NOMO-1 treated with DMSO at 0.1 percent for 48 hours (cell line): ENCODE results near the gene LUZP1.
"Not testable (repeated sequence)": the region's sequence is repeated elsewhere in the genome, so short reads cannot be mapped to it uniquely, and the experiment has no call there.

Experiments used
- DNase-seq: peaks from one replicate; lab custom pipeline; 2025; ENCODE audit not compliant: unreplicated experiment; lab: John Stamatoyannopoulos, UW

LUZP1 gene

DNA sequence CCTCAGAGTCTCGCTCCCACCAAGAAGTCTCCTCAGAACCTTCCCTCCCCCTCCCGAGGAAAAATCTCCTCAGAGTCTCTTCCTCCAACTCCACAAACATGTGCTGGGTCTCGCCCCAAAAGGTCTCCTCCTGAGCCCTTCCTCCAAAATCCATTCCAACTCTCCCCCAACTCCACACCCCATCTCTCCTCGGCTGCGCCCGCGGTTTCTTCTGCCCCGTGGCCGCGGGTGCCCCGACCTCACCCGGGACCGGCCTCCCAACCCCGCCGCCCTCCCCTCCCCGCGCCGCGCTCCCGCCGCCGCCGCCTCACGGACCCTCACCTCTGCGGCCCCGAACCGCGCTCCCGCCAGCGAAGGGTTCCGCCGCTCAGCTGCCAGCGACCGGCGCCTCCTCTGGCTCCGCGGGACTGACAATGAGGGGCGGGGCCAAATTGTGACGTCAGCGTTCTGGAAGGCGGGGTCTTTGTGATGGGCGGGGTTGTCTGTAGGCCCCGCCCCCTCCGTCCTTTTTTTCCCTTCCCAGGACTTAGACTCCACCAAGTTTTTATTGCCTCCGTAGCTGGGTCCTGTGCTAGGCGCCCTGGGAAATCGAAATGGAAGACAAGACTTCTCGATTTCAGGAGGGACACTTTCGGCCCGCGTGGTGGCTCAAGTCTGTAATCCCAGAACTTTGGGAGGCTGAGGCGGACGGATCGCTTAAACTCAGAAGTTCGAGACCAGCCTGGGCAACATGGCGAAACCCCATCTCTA, at the start of gene LUZP1:
LUZP1 (minus strand) TSS at position 412 of the 750 bp plus-strand sequence.
- DNase-seq = peak; percentile 44

- no peak for DNase-seq
Observed at GRCh38 chr1:23217421-23218115, 48.9 kb upstream of the LUZP1 start, which contains the start of gene HTR1D. TSS of gene HTR1D (minus strand) at chr1:23217502. CDS start at chr1:23194219, 23,283 bp downstream.

DNA sequence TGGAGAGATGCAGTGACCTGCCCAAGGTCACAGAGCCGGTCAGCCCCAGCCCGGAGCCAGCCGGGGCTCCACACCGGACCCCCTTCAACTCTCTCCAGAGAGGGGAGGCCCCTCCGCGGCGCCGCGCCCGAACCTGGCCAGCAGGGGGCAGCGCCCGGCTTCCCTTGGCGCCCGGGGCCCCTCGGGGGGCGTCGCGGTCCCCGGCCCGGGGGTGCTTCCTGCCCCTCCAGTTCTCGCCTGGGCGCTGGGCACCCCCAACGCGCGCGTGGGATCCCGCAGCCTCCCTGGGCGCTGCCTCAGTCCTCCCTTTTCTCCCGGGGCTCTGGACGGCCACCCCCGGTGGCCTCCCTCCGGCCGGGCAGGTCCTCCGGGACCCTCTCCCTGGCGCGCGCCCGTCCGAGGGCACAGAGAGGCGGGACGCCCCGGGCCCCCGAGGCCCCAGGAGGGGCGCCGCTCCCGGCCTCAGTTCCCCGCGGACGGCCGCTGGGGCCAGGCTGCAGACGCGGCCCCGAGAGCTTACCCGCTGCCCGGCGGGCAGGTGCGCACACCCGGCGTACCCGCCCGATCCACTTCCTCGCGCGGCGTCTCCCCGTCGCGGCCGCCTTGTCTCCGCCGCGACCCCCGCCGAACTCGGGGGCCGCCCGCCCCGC, 48.2 kb upstream of the LUZP1 start:
- no peak for DNase-seq

DNA sequence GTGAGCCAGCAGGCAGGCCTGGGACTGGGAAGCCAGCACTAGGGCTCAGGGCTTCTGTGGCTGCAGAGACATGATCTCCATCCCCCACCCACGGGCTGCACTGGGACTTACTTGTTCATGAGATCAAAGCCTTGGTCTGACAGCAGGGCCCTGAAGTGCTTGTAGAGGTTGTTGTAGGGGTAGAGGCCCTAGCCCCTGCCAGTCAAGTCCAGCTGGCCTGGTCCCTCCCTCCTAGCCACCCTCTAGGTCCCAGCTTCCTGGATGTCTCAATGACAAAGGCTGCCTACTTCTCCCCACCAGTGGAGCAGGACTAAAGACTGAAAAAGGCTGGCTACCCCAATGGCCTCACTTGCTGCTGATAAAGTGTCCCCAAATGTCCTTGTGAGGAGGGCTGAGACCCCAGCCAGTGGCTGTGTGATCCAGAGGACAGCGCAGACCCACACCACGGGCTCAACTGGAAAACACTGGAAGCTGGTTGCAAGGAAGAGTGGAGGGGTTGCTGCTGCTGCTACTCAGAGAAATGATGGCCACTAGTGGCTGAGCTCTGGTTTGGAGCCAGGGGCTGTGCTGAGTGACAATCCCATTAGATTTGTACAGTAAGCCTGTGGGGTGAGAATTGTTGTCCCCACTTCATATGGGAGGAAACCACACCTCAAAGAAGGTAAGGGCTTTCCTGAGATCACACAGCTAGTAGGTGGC, 47.2 kb upstream of the LUZP1 start:
- no peak for DNase-seq

DNA sequence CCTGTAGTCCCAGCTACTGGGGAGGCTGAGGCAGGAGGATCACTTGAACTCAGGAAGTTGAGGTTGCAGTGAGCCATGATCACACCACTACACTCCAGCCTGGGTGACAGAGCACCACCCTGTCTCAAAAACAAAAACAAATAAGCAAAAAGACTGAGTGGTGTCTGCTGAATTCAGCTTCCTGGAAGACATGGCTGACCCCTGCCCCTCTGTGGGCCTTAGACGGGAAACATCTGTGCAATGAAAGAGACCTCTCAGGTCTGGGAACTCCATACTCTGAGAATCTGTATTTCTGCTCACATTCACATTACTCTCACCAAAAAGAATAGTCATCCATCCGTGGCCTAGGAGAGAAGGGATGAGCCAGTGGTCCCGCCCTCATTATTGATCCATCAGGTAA, 46.6 kb upstream of the LUZP1 start:
- no peak for DNase-seq

- no peak for DNase-seq
Observed at GRCh38 chr1:23214640-23215039, 46.0 kb upstream of the LUZP1 start.

- no peak for DNase-seq
Observed at GRCh38 chr1:23211955-23212354, 43.3 kb upstream of the LUZP1 start.

GRCh38 chr1:23210963-23211362, 42.3 kb upstream of the LUZP1 start:
- DNase-seq = no peak

DNA sequence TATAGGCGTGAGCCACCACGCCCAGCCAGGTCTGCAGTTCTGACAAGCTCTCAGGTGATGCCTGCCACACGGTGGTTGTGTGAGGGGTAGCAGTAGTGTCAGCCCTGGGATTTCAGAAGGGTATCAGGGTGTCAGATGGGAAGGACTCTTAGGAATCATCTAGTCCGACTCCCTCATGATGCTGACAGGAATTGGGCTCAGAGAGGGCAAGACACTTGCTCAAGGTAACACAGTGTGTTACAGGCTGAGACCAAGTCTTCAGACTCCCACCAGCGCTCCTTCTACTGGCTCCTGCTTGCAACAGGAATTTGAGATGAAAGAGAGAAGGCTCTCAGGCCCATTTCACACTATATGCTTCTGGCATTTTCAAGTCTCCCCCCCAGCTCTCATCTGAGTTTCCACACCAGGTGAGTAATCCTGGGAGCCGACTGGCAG, 41.7 kb upstream of the LUZP1 start:
- no peak for DNase-seq

- no peak for DNase-seq
Observed at GRCh38 chr1:23209770-23210169, 41.1 kb upstream of the LUZP1 start.

- DNase-seq = no peak
Observed at GRCh38 chr1:23208527-23208926, 39.9 kb upstream of the LUZP1 start.

DNA sequence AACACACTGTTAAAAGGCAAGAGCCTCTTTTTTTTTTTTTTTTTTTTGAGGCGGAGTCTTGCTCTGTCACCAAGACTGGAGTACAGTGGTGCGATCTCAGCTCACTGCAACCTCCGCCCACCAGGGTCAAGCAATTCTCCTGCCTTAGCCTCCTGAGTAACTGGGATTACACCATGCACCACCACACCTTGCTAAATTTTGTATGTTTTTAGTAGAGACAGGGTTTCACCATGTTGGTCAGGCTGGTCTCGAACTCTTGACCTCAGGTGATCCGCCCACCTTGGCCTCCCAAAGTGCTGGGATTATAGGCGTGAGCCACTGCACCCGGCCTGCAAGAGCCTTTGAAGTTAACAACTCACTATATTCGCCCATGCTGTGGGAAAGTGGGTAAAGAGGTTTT, 39.1 kb upstream of the LUZP1 start:
- DNase-seq = not testable (repeated sequence)

DNA sequence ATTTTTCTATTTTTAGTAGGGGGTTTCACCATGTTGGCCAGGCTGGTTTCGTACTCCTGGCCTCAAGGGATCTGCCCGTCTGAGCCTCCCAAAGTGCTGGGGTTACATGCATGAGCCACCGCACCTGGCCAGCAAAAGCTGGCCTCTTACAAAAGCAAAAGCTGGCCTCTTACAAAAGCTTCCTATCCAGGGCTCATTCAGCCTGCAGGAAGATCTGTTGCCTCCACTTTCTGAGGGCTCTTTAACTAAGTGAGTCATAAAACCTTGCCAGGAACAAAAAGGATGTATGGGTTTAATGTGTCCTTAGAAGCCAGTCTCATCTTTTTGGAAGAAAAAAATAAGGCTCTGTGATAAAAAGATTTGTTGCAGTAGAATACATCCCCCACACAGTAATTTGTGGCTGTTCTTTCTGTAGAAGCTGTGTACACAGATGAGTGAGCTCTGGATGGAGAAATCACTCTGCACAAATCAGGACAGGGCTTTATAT, 33.6 kb upstream of the LUZP1 start:
- peak; percentile 7 for DNase-seq

- DNase-seq = no peak
Observed at GRCh38 chr1:23200883-23201282, 32.2 kb upstream of the LUZP1 start.

DNA sequence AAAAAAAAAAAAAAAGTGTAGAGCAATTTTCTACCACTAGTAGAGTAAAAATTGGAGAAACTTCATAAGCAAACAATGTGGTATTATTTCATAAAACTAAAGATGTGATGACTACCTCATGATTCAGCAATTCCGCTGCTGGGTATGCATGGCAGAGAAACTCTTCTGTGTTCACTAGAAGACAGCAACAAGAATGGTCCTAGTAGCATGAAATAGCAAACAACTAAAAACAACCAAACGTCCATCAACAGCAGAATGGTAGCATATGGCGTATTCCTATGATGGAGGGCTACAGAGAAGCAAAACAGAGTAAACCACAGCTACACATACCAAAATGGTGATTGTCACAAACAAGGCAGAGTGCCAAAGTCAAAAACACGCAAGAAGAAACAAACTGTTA, 29.7 kb upstream of the LUZP1 start:
- no peak for DNase-seq

DNA sequence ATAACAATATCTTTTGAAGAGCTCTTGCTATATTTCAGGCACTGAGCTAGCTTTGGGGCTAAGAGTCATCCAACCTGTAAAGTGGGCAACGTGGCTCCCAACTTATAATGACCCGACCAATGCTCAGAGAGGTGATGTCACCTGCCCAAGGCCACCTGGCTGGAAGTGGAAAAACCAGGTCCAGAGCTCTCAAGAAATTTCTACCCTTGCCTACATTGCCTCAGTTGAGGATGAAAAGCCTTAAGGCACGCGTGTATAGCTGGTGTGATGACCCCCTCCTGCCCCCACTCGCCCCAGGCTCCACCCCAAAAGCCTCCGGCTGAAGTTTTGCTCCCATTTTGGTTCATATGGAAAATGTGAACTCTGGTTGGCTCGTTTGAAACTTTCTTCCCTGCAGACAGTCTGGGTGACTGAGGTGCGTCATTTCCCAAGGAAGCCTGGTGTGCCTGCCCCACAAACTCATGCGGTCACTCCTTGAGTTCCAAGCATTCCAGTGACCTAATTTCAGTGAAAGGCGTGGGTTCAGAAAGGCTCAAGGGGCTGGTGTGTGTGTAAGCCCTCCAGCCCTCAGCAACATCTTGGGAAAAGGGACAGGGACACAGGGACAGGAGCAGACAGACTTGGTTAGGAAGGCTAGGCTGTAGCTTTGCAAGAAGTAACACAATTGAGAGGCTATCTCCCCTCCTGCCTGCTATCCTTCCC, 28.1 kb upstream of the LUZP1 start:
- DNase-seq = no peak

DNA sequence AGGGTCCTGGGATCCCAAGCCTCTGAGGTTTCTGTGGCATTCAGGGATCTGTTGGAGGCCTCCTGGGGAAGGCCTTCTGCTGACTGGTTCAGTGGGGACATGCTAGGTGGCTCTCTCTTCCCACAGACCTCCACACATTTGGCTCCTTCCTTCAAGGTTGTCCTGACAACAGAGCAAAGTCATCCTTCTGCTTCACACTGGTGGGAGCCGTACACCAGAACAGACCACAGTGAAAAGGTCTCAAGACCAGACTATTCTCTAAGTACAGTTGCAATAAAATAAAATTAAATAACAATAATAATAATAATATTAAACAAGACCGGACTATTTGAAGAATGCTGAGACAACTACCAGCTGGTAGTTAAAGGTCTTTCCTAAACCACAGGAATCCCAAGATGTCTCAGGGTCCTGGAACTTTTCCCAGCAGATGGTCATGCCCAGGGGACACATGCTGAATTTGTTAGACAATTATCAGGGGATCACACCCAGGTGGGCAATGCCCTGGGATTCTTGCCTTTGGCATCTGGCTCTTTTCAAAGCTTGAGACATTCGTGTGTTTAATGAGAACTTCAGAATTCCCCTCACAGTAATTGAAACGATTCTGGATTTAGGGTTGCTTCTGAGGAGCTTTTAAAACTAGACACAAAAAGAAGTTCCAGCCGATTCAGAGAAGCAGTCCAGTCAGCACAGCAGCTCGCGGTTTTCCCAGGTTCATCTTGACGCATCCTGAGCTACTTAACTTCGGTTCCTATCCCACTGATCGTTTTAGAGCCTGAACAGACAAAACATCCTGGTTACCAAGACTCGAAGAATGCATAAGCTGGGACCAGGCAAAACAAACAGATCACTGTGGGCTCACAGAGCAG, 25.7 kb upstream of the LUZP1 start:
- no peak for DNase-seq

- DNase-seq = no peak
Observed at GRCh38 chr1:23193391-23194118, 24.9 kb upstream of the LUZP1 start.

GRCh38 chr1:23191199-23191598, 22.5 kb upstream of the LUZP1 start:
- DNase-seq = no peak
